Measurements from ENCODE around the gene LIX1. TPM values are rescaled to one million over a fixed set of nuclear protein-coding genes. Genes with fewer than 3 reads are reported as not detected.

Gene LIX1
- total and polyA plus RNA-seq, 2 of the 13 experiments (the other 11 are each of a cell fraction or from before 2014, with no cell fraction given): not detected

GRCh38 chr5:97143704-97144103 is 1.3 kb upstream of the LIX1 start:
- no peaks in the 10 kb centered on the region for H3K9me3 ChIP-seq (ENCODE audit: low read length)
- BruUV-seq (replicated peaks): no TSS peak
- WGBS (ENCODE audit: low lambda C conversion rate): 59% methylated on average over 2 of the region's 2 CpGs
- H2AFZ ChIP-seq (ENCODE audit: low read length): no peak overlapping the region
- no peaks in the 10 kb centered on the region for H3K4me1 ChIP-seq (ENCODE audit: insufficient read depth, low read length)
- intact Hi-C loops (cut with micrococcal nuclease; ENCODE audit: unreplicated experiment): loop anchor here (5.0 kb wide), 2 partner anchors 101 to 276 kb away; no protein-coding TSS in a partner anchor
- no peak for FAIRE-seq
- H3K27ac ChIP-seq (ENCODE audit: extremely low read length, insufficient read depth, low read length): no peak overlapping the region
- no peaks in the 10 kb centered on the region for H3K27me3 ChIP-seq (ENCODE audit: control insufficient read depth in 1 of 2, insufficient read depth in 2 of 2, low read length in 2 of 2)
- ChIA-PET POLR2A (no interaction called here), CTCF (ENCODE audit: low intra/inter-chr PET ratio, low total read pairs) (interaction anchor here (0.6 kb wide), 1 partner anchor 1997 kb away, joined by 4 read pairs; no protein-coding TSS in a partner anchor)
- no peaks in the 10 kb centered on the region for H3K36me3 ChIP-seq (replicated peaks in 1 of 2; ENCODE audit: control insufficient read depth in 1 of 2, insufficient read depth in 2 of 2, low read length in 2 of 2)
- H4K20me1 ChIP-seq (ENCODE audit: insufficient read depth, low read length): no peaks in the 10 kb centered on the region
- H3K4me2 ChIP-seq (ENCODE audit: low read depth, low read length): no peak overlapping the region
- H3K79me2 ChIP-seq (ENCODE audit: insufficient read depth, low read length): no peaks in the 10 kb centered on the region
- ATAC-seq: no peak
- no peak overlapping the region for H3K4me3 ChIP-seq (replicated peaks in 1 of 3; ENCODE audit: insufficient read depth in 1 of 3, low read depth in 2 of 3, low read length in 3 of 3)
- in situ Hi-C loops (cut with HindIII; ENCODE audit: extremely low pct_ligation_motif_present, low pct_unique_long_range_greater_than_20kb): no loop called here
- no peak overlapping the region for H3K9ac ChIP-seq (ENCODE audit: insufficient read depth, low read depth, low read length)
- DNase-seq (ENCODE audit: low spot score): no peak
- TF ChIP-seq ZNF362 (CRISPR knock-in tag; IDR thresholded peaks at IDR 0.05; ENCODE audit: borderline replicate concordance) (no peak), PATZ1 (CRISPR knock-in tag; IDR thresholded peaks at IDR 0.05) (no peak), GTF2F1 (IDR thresholded peaks at IDR 0.05; ENCODE audit: low read length) (no peak), ZNF33B (CRISPR knock-in tag; IDR thresholded peaks at IDR 0.05) (no peak), ZNF33A (CRISPR knock-in tag; IDR thresholded peaks at IDR 0.05; ENCODE audit: borderline replicate concordance) (no peak), ZNF550 (CRISPR knock-in tag; IDR thresholded peaks at IDR 0.05; ENCODE audit: borderline replicate concordance) (no peak)
